Keratinocyte (primary cell): ENCODE measurements around the gene PIAS1. TPM values are rescaled to one million over a fixed set of nuclear protein-coding genes. Genes with fewer than 3 reads are reported as not detected.

Experiments
- DNase-seq: peaks from one replicate; pipeline ENCODE4 v3.0.0-alpha.2; 2011; ENCODE audit warnings: low read depth, missing footprints, low spot score
- FAIRE-seq: peaks from 2 replicates; lab custom pipeline; 2011; peaks lifted over from hg19 to GRCh38; lab: Jason Lieb, UNC
- H2AFZ ChIP-seq: 2 replicates; pipeline ENCODE4 v1.6.0; 2012; ENCODE audit warnings: low read length, control low read depth, inconsistent platforms; ENCODE audit not compliant: control insufficient read depth
- H3K27ac ChIP-seq: 2 replicates; pipeline ENCODE4 v1.5.1; 2011; ENCODE audit warnings: low read length; ENCODE audit not compliant: control insufficient read depth, insufficient read depth
- H3K27me3 ChIP-seq: 3 replicates; pipeline ENCODE4 v1.6.0; 2011; ENCODE audit warnings: low read length; ENCODE audit not compliant: control insufficient read depth, insufficient read depth; ENCODE audit errors: extremely low read depth
- H3K36me3 ChIP-seq, 2 experiments: 2 replicates in 1 of 2; 3 replicates in 1 of 2; pipeline ENCODE4 v1.5.1; 2011; ENCODE audit warnings: low read length in 2 of 2, mild to moderate bottlenecking in 1 of 2; ENCODE audit not compliant: control insufficient read depth in 2 of 2, insufficient read depth in 2 of 2; ENCODE audit errors: extremely low read depth in 1 of 2
- H3K4me1 ChIP-seq: 3 replicates; pipeline ENCODE4 v1.5.1; 2011; ENCODE audit warnings: low read length; ENCODE audit not compliant: control insufficient read depth, insufficient read depth; ENCODE audit errors: extremely low read depth
- H3K4me2 ChIP-seq: 3 replicates; pipeline ENCODE4 v1.6.0; 2011; ENCODE audit warnings: low read depth, low read length; ENCODE audit not compliant: control insufficient read depth, insufficient read depth; ENCODE audit errors: extremely low read depth
- H3K4me3 ChIP-seq, 3 experiments: fragments of 200-600 bp in 1 of 3; sonication (generic) in 1 of 3; 2 replicates in 2 of 3; 3 replicates in 1 of 3; pipeline ENCODE4 v1.5.1; 2011 to 2016; ENCODE audit warnings: low read length in 3 of 3, mild to moderate bottlenecking in 3 of 3, control low read depth in 2 of 3, inconsistent platforms in 1 of 3, low read depth in 1 of 3, mixed read lengths in 1 of 3, mixed run types in 1 of 3, moderate library complexity in 1 of 3; ENCODE audit not compliant: control insufficient read depth in 2 of 3, insufficient read depth in 2 of 3; ENCODE audit errors: extremely low read depth in 1 of 3
- H3K79me2 ChIP-seq: 2 replicates; pipeline ENCODE4 v1.6.0; 2012; ENCODE audit warnings: low read length; ENCODE audit not compliant: control insufficient read depth, insufficient read depth
- H3K9ac ChIP-seq: 3 replicates; pipeline ENCODE4 v1.6.0; 2011; ENCODE audit warnings: low read length; ENCODE audit not compliant: control insufficient read depth, insufficient read depth; ENCODE audit errors: extremely low read depth
- H3K9me1 ChIP-seq: 3 replicates; pipeline ENCODE4 v1.6.0; 2011; ENCODE audit warnings: low read length; ENCODE audit not compliant: control insufficient read depth, insufficient read depth; ENCODE audit errors: extremely low read depth
- H3K9me3 ChIP-seq: 2 replicates; pipeline ENCODE4 v1.5.1; 2012; ENCODE audit warnings: low read depth, low read length; ENCODE audit not compliant: control insufficient read depth
- H4K20me1 ChIP-seq: 3 replicates; pipeline ENCODE4 v1.6.0; 2011; ENCODE audit warnings: low read length; ENCODE audit not compliant: control insufficient read depth, insufficient read depth; ENCODE audit errors: extremely low read depth
- CTCF ChIP-seq, 3 experiments: IDR thresholded peaks in 1 of 3; conservative IDR thresholded peaks in 1 of 3; optimal IDR thresholded peaks in 1 of 3; 2 replicates in 2 of 3; 3 replicates in 1 of 3; pipeline versions ENCODE3 to v1.5.1; 2011; ENCODE audit warnings: low read length in 3 of 3, mild to moderate bottlenecking in 3 of 3, moderate library complexity in 2 of 3, control low read depth in 1 of 3, inconsistent platforms in 1 of 3; ENCODE audit not compliant: insufficient read depth in 2 of 3; ENCODE audit errors: extremely low read depth in 1 of 3
- EZH2 ChIP-seq: IDR thresholded peaks from one replicate; pipeline ENCODE4 v1.6.1; 2012; ENCODE audit warnings: inconsistent platforms, mild to moderate bottlenecking, low read length, moderate library complexity
- dilution Hi-C: fragments of 300-500 bp; cut with MboI; formaldehyde crosslinking; loops from one replicate; pipeline ENCODE4 v1.7.0; 2020; ENCODE audit warnings: low sequenced_read_pairs; ENCODE audit not compliant: extremely low pct_ligation_motif_present
- polyA plus RNA-seq, 5 experiments: library from polyadenylated mRNA; depleted of rRNA in 3 of 5; stranded (reverse) in 3 of 5; stranded (forward) in 1 of 5; unstranded in 1 of 5; fragments of >200 nt; gene quantifications; 1 replicate in 1 of 5; 2 replicates in 3 of 5; 3 replicates in 1 of 5; pipeline versions ENCODE4 v1.2.1 to v1.2.3, GENCODE V29; 2011 to 2012; ENCODE audit warnings: missing spikeins in 2 of 5, low read depth in 1 of 5, low replicate concordance in 1 of 5

Gene PIAS1
- polyA plus RNA-seq, 1 donor (not counting 4 experiments of a cell fraction or from before 2014, with no cell fraction given) = 58.2 TPM

GRCh38 chr15:68124700-68125099 lies 70.6 kb downstream of the PIAS1 start:
- TF ChIP-seq CTCF (optimal IDR thresholded peaks at IDR 0.05 in 1 of 3, IDR thresholded peaks at IDR 0.05 in 1 of 3, conservative IDR thresholded peaks at IDR 0.05 in 1 of 3; ENCODE audit: extremely low read depth in 1 of 3, insufficient read depth in 2 of 3, low read length in 3 of 3) (no peak), EZH2 (no peak)
- H3K9me3 ChIP-seq = no peaks in the 10 kb centered on the region
- DNase-seq (no peak), FAIRE-seq (peak; percentile 13)
- H3K4me3 ChIP-seq = no peak overlapping the region
- dilution Hi-C loops = no loop called here
- no peak overlapping the region for H3K9ac ChIP-seq
- H2AFZ ChIP-seq = no peak overlapping the region
- peaks cover 13% of the 10 kb centered on the region for H3K4me1 ChIP-seq
- no peaks in the 10 kb centered on the region for H3K36me3 ChIP-seq
- no peaks in the 10 kb centered on the region for H3K27me3 ChIP-seq
- no peaks in the 10 kb centered on the region for H3K9me1 ChIP-seq
- no peak overlapping the region for H3K4me2 ChIP-seq
- H4K20me1 ChIP-seq = no peaks in the 10 kb centered on the region
- H3K27ac ChIP-seq = no peak overlapping the region
- H3K79me2 ChIP-seq = peaks cover 34% of the 10 kb centered on the region

GRCh38 chr15:68126396-68126795 lies 72.3 kb downstream of the PIAS1 start:
- Histone ChIP-seq H3K4me1 (peaks cover 13% of the 10 kb centered on the region), H3K9me1 (no peaks in the 10 kb centered on the region), H3K27me3 (no peaks in the 10 kb centered on the region), H3K9me3 (no peaks in the 10 kb centered on the region), H3K79me2 (peaks cover 28% of the 10 kb centered on the region), H3K9ac (no peak overlapping the region), H4K20me1 (no peaks in the 10 kb centered on the region), H3K4me2 (peak overlapping the region; percentile 56), H3K4me3 (no peak overlapping the region), H3K27ac (peak overlapping the region; percentile 49), H3K36me3 (no peaks in the 10 kb centered on the region), H2AFZ (no peak overlapping the region)
- dilution Hi-C loops = no loop called here
- DNase-seq (no peak), FAIRE-seq (no peak)
- TF ChIP-seq EZH2 (no peak), CTCF (optimal IDR thresholded peaks at IDR 0.05 in 1 of 3, IDR thresholded peaks at IDR 0.05 in 1 of 3, conservative IDR thresholded peaks at IDR 0.05 in 1 of 3; ENCODE audit: extremely low read depth in 1 of 3, insufficient read depth in 2 of 3, low read length in 3 of 3) (no peak)
